Neural cell (in vitro differentiated cells): ENCODE data around the gene ZBTB5. TPM values are rescaled to one million over a fixed set of nuclear protein-coding genes. Genes with fewer than 3 reads are reported as not detected.

Source experiments
- H2AFZ ChIP-seq: fragments of 200-600, 300-800 bp; sonication (generic), shearing (Covaris generic); 2 replicates; pipeline ENCODE4 v1.6.0; 2014; ENCODE audit warnings: low read depth, mild to moderate bottlenecking, antibody characterized with exemption, low read length, moderate library complexity
- H3F3A ChIP-seq: fragments of 200-600 bp; shearing (Covaris generic); 2 replicates; pipeline ENCODE4 v1.6.1; 2016; ENCODE audit warnings: mild to moderate bottlenecking, moderate library complexity, mixed read lengths, antibody characterized with exemption, low read length; ENCODE audit not compliant: insufficient read depth, poor library complexity, severe bottlenecking
- H3K27ac ChIP-seq: fragments of 200-600, 300-800 bp; sonication (generic), shearing (Covaris generic); 2 replicates; pipeline ENCODE4 v1.5.1; 2014; ENCODE audit warnings: mild to moderate bottlenecking, low read length, moderate library complexity
- H3K27me3 ChIP-seq: fragments of 300-800, 200-600 bp; sonication (generic), shearing (Covaris generic); 2 replicates; pipeline ENCODE4 v1.6.0; 2014; ENCODE audit warnings: mild to moderate bottlenecking, low read depth, low read length, moderate library complexity; ENCODE audit not compliant: insufficient read depth
- H3K36me3 ChIP-seq: fragments of 300-800, 200-600 bp; sonication (generic), shearing (Covaris generic); 2 replicates; pipeline ENCODE4 v1.5.1; 2014; ENCODE audit warnings: mild to moderate bottlenecking, antibody characterized with exemption, low read length, moderate library complexity; ENCODE audit not compliant: insufficient read depth
- H3K4me2 ChIP-seq: fragments of 300-800, 200-600 bp; sonication (generic), shearing (Covaris generic); 2 replicates; pipeline ENCODE4 v1.6.0; 2014; ENCODE audit warnings: mild to moderate bottlenecking, low read length
- H3K4me3 ChIP-seq: fragments of 300-800, 200-600 bp; sonication (generic), shearing (Covaris generic); 2 replicates; pipeline ENCODE4 v1.5.1; 2014; ENCODE audit warnings: mild to moderate bottlenecking, low read length, moderate library complexity
- H3K79me2 ChIP-seq: fragments of 200-600 bp; shearing (Covaris generic); replicated peaks from 2 replicates; pipeline ENCODE4 v1.6.0; 2014; ENCODE audit warnings: mild to moderate bottlenecking, low read length, moderate library complexity; ENCODE audit not compliant: insufficient read depth
- H3K9ac ChIP-seq: fragments of 300-800, 200-600 bp; sonication (generic), shearing (Covaris generic); 2 replicates; pipeline ENCODE4 v1.6.1; 2016; ENCODE audit warnings: mild to moderate bottlenecking, low read length, mixed read lengths
- H3K9me2 ChIP-seq: fragments of 200-600 bp; shearing (Covaris generic); 2 replicates; pipeline ENCODE4 v1.6.1; 2016; ENCODE audit warnings: mild to moderate bottlenecking, low read length, mixed read lengths; ENCODE audit not compliant: insufficient read depth
- H3K9me3 ChIP-seq: fragments of 200-600, 300-800 bp; sonication (generic), shearing (Covaris generic); 2 replicates; pipeline ENCODE4 v1.6.1; 2016; ENCODE audit warnings: mild to moderate bottlenecking, mixed run types, low read length, moderate library complexity, mixed read lengths
- H4K20me1 ChIP-seq: fragments of 200-600 bp; shearing (Covaris generic); 2 replicates; pipeline ENCODE4 v1.6.1; 2016; ENCODE audit warnings: mild to moderate bottlenecking, mixed run types; ENCODE audit not compliant: insufficient read depth
- EP300 ChIP-seq: fragments of 450-650 bp; conservative IDR thresholded peaks from 2 replicates; pipeline ENCODE4 v1.6.1; 2014; ENCODE audit warnings: antibody characterized with exemption, mild to moderate bottlenecking, moderate library complexity; ENCODE audit not compliant: poor library complexity, severe bottlenecking
- EZH2 ChIP-seq: fragments of 200-600, 300-800 bp; shearing (Covaris generic), sonication (generic); IDR thresholded peaks from 2 replicates; pipeline ENCODE4 v1.6.1; 2014; ENCODE audit warnings: antibody characterized with exemption, low read length, borderline replicate concordance, mild to moderate bottlenecking; ENCODE audit not compliant: insufficient read depth, poor library complexity, severe bottlenecking
- MXI1 ChIP-seq: fragments of 450-650 bp; conservative IDR thresholded peaks from 2 replicates; pipeline ENCODE4 v1.6.1; 2014; ENCODE audit warnings: antibody characterized with exemption, mild to moderate bottlenecking; ENCODE audit not compliant: poor library complexity, severe bottlenecking
- POLR2AphosphoS5 ChIP-seq: IDR thresholded peaks from 2 replicates; pipeline ENCODE4 v1.6.1; 2012
- RAD21 ChIP-seq: fragments of 450-650 bp; conservative IDR thresholded peaks from 2 replicates; pipeline ENCODE4 v1.6.1; 2014; ENCODE audit warnings: antibody characterized with exemption, mild to moderate bottlenecking, moderate library complexity
- REST ChIP-seq: IDR thresholded peaks from 2 replicates; pipeline ENCODE4 v1.6.1; 2012; ENCODE audit warnings: borderline replicate concordance
- SMC3 ChIP-seq: fragments of 450-650 bp; conservative IDR thresholded peaks from 2 replicates; pipeline ENCODE4 v1.6.1; 2014; ENCODE audit warnings: antibody characterized with exemption, mild to moderate bottlenecking, moderate library complexity; ENCODE audit not compliant: poor library complexity
- TAF1 ChIP-seq: IDR thresholded peaks from 2 replicates; pipeline ENCODE4 v1.6.1; 2012; ENCODE audit warnings: low read depth
- polyA plus RNA-seq: library from polyadenylated mRNA; depleted of rRNA; stranded (reverse); fragments of >200 nt; gene quantifications from 2 replicates; pipeline ENCODE4 v1.2.3, GENCODE V29; 2014
- TF ChIP-seq, protein P1 (sequence below): fragments of 450-650 bp; IDR thresholded peaks from 2 replicates; pipeline ENCODE4 v1.5.1; 2014; ENCODE audit warnings: antibody characterized with exemption, mild to moderate bottlenecking, moderate library complexity; ENCODE audit not compliant: poor library complexity, severe bottlenecking

Gene ZBTB5
- polyA plus RNA-seq, 1 donor from 2014 or later, result 21.0 TPM

DNA sequence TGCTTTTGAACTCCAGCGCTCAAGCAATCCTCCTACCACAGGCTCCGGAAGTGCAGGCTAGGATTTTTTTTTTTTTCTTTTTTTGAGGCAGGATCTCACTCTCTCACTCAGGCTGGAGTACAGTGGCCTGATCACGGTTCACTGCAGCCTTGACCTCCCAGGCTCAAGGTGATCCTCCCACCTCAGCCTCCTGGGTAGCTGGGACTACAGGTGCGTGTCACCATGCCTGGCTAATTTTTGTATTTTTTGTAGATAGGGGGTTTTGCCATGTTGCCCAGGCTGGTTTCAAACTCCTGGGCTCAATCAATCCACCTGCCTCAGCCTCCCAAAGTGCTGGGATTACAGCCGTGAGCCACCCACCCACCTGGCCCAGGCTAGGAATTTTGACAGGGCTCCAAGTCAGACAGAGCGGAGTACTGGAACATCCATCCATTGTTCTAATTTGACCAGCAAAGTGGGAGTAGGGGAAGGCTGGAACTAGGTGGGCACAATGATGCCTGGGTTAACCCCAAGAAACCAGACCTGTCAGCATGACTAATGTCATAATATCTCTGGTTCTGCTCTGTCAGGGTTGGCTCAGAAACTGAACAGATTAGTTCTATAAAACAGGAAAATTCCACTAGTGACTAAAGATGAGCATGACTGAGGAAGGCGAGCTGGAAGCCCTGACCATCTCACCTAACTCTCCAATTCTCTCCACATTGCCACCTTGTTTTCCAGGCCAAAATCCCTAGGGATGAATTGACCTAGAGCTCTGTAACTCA lies 9.2 kb downstream of the ZBTB5 start:
- no peak overlapping the region for H3K9ac ChIP-seq
- H4K20me1 ChIP-seq, result no peaks in the 10 kb centered on the region
- H3F3A ChIP-seq, result no peaks in the 10 kb centered on the region
- no peak overlapping the region for H3K4me3 ChIP-seq
- H3K9me2 ChIP-seq, result no peaks in the 10 kb centered on the region
- H3K9me3 ChIP-seq, result no peaks in the 10 kb centered on the region
- no peak overlapping the region for H2AFZ ChIP-seq
- no peak overlapping the region for H3K27ac ChIP-seq
- no peaks in the 10 kb centered on the region for H3K36me3 ChIP-seq
- no peak overlapping the region for H3K4me2 ChIP-seq
- H3K27me3 ChIP-seq, result no peaks in the 10 kb centered on the region
- TF ChIP-seq MXI1 (no peak), SMC3 (no peak), EP300 (no peak), REST (no peak), RAD21 (no peak), TAF1 (no peak), EZH2 (no peak), POLR2AphosphoS5 (no peak)
- TF ChIP-seq, protein P1, sequence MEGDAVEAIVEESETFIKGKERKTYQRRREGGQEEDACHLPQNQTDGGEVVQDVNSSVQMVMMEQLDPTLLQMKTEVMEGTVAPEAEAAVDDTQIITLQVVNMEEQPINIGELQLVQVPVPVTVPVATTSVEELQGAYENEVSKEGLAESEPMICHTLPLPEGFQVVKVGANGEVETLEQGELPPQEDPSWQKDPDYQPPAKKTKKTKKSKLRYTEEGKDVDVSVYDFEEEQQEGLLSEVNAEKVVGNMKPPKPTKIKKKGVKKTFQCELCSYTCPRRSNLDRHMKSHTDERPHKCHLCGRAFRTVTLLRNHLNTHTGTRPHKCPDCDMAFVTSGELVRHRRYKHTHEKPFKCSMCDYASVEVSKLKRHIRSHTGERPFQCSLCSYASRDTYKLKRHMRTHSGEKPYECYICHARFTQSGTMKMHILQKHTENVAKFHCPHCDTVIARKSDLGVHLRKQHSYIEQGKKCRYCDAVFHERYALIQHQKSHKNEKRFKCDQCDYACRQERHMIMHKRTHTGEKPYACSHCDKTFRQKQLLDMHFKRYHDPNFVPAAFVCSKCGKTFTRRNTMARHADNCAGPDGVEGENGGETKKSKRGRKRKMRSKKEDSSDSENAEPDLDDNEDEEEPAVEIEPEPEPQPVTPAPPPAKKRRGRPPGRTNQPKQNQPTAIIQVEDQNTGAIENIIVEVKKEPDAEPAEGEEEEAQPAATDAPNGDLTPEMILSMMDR, result no peak
- H3K79me2 ChIP-seq, result peaks cover 45% of the 10 kb centered on the region

GRCh38 chr9:37454238-37454637 lies 11.0 kb downstream of the ZBTB5 start:
- Histone ChIP-seq H3K4me2 (no peak overlapping the region), H3K27ac (no peak overlapping the region), H3F3A (no peaks in the 10 kb centered on the region), H3K27me3 (no peaks in the 10 kb centered on the region), H4K20me1 (no peaks in the 10 kb centered on the region), H3K36me3 (no peaks in the 10 kb centered on the region), H3K9me3 (no peaks in the 10 kb centered on the region), H2AFZ (no peak overlapping the region), H3K9me2 (no peaks in the 10 kb centered on the region), H3K4me3 (no peak overlapping the region), H3K9ac (no peak overlapping the region), H3K79me2 (peaks cover 34% of the 10 kb centered on the region)
- TF ChIP-seq MXI1, result no peak
- TF ChIP-seq RAD21, result no peak
